ENCODE results near the gene ADAM22.
"Not testable (repeated sequence)": the region's sequence is repeated elsewhere in the genome, so short reads cannot be mapped to it uniquely, and the experiment has no call there.

The ADAM22 gene, protein sequence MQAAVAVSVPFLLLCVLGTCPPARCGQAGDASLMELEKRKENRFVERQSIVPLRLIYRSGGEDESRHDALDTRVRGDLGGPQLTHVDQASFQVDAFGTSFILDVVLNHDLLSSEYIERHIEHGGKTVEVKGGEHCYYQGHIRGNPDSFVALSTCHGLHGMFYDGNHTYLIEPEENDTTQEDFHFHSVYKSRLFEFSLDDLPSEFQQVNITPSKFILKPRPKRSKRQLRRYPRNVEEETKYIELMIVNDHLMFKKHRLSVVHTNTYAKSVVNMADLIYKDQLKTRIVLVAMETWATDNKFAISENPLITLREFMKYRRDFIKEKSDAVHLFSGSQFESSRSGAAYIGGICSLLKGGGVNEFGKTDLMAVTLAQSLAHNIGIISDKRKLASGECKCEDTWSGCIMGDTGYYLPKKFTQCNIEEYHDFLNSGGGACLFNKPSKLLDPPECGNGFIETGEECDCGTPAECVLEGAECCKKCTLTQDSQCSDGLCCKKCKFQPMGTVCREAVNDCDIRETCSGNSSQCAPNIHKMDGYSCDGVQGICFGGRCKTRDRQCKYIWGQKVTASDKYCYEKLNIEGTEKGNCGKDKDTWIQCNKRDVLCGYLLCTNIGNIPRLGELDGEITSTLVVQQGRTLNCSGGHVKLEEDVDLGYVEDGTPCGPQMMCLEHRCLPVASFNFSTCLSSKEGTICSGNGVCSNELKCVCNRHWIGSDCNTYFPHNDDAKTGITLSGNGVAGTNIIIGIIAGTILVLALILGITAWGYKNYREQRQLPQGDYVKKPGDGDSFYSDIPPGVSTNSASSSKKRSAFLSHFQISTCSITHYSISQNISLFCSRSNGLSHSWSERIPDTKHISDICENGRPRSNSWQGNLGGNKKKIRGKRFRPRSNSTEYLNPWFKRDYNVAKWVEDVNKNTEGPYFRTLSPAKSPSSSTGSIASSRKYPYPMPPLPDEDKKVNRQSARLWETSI

DNA sequence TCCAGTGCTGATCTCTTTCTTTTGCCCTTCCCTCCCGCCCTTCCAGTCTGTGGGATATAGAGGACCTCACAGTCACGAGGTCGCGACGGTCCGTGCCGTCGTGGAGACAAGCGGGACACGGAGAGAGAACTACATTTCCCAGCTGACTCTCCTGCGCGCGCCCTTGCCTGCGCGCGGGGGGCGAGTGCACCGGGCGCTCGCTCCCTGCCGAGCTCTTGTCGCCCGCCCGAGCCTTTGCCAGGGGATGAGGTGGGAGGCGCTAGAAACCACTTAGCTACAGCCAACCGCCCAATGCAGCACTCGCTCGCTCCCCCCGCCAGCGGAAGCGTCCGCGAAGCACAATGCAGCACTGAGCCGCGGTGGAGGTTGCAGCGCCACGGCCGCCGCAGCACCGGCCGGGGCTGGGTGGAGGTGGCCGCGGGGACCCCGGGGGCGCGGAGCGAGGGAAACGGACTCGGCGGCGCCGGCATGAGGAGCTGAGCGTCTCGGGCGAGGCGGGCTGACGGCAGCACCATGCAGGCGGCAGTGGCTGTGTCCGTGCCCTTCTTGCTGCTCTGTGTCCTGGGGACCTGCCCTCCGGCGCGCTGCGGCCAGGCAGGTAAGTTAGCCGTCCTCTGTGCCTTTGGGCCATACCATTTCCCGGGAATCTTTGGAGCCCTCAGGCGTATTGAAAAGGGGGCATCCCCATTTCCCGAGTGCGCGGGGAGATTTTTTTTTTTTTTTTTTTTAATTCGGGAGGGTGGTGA is at the start of gene ADAM22:
ADAM22 (plus strand) TSS at position 299 of the 746 bp plus-strand sequence; CDS start at position 514, 215 bp downstream.
- peak; percentile 64 to 97 (median 90) for DNase-seq

DNA sequence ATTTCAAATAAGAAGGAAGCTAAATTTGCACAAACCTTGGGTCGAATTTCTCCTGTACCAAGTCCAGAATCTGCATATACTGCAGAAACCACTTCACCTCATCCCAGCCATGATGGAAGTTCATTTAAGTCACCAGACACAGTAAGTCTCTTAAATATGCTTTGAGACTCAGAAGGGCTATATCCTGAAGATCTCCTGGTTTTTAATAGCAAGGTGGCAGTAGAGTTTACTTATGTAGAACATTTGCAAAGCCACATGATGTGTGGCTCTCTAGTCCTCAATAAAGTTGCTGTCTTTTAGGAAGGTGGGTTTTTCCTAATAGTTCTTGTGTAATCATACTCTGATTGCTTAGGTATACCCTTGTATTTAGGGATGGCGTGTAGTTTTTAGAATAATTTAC is 49.0 kb upstream of the ADAM22 start:
- no peak for DNase-seq

DNA sequence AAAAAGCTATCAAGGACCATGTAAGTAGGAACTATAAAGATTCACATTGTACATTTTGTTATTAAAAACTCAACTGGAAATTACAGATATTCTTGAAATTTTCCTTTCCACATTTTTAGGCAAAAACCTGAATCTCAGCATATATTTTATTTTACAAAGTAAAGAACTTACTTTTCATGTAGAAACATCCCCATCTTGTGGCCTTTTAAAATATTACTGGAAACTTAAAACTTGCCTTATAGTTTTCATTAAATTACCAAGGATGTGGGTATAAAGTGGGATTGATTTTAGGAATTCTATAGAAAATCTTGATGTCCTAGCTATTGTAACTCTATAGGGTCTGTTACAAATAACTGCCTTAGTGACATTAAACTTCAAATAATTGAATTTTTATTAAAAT is 47.2 kb upstream of the ADAM22 start:
- no peak for DNase-seq

DNA sequence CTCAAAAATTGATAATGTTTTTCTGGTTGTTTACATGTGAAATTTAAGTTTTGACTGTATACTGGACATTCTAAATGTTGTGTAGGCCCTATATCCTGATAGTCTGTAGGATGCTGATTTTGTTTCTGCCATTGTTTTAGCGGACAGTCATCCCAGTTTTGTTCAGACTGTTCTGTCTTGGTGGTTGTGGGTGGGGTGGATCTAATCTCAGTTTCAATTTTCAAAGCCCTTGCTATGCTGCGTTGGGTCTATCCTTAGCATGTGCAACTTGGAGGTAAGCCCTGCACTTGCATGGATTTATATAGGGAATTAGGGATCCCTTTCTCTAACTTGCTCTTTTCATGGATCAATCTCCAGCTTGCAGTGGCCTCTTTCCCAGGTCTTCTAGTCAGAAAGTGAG is 38.7 kb upstream of the ADAM22 start:
- no peak for DNase-seq

DNA sequence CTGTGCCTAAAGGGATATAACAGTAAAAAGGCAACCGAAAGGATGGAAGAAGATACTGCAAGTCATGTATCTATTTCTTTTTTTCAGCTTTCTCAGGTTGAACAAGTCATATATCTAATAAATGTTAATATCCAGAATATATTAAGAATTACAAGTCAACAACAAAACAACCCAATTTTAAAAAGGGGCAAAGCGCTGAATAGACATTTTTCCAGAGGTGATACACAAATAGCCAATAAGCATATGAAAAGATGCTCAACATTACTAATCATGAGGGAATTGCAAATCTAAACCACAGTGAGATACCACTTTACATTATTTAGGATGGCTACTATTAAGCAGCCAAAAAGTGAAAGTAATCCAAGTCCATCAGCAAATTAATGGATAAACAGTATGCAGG is 34.8 kb upstream of the ADAM22 start:
- DNase-seq, result no peak

DNA sequence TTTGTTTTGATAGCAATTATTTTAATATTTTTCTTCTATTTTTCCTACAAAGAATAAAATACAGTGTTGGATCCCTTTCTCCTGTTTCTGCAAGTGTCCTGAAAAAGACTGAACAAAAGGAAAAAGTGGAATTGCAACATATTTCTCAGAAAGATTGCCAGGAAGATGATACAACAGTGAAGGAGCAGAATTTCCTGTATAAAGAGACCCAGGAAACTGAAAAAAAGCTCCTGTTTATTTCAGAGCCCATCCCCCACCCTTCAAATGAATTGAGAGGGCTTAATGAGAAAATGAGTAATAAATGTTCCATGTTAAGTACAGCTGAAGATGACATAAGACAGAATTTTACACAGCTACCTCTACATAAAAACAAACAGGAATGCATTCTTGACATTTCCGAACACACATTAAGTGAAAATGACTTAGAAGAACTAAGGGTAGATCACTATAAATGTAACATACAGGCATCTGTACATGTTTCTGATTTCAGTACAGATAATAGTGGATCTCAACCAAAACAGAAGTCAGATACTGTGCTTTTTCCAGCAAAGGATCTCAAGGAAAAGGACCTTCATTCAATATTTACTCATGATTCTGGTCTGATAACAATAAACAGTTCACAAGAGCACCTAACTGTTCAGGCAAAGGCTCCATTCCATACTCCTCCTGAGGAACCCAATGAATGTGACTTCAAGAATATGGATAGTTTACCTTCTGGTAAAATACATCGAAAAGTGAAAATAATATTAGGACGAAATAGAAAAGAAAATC is 26.7 kb upstream of the ADAM22 start:
- not testable (repeated sequence) for DNase-seq

DNA sequence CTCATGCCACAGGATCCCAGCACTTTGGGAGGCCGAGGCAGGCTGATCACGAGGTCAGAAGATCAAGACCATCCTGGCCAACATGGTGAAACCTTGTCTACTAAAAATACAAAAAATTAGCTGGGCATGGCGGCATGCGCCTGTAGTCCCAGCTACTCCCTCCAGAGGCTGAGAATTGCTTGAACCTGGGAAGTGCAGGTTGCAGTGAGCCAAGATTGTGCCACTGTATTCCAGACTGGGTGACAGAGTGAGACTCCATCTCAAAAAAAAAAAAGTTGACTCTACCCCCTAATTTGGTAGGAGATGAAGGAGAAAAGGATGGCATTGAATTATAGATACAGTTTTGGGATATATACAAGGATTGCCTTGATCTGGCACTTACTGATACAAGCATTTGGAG is 25.2 kb upstream of the ADAM22 start:
- not testable (repeated sequence) for DNase-seq

DNA sequence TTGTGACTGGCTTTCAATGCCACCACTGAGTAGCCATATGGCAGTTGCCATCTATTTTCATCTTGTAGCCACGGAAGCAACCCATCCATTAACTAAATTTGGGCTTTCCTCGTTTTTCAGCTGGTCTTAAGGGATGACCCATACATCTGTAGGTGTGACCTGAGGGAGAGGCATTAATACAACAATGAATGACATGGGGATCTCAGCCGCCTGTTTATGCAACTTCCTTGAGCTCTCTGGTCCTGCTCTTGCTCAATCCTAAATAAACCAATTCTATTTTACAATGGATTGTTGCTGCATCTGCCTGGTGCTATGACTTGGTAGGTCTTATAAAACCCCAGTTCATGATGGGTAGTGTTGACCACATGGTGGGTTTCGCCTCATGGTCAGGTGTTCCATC is 21.9 kb upstream of the ADAM22 start:
- no peak for DNase-seq

DNA sequence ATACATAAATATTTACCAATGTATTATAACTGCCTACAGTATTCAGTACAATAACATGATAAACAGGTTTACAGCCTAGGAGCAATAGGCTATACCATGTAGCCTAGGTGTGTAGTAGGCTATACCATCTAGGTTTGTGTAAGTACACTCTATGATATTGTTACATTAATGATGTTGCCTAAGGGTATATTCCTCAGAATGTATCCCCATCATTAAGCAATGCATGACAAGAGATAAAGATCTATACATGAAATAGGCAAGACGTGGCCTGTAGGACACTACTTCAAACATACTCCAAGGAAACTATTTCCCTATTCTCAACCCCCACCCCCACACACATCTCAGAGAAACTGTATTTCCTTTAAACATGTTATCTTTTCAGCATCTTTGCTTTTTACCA is 15.3 kb upstream of the ADAM22 start:
- DNase-seq, result no peak

DNA sequence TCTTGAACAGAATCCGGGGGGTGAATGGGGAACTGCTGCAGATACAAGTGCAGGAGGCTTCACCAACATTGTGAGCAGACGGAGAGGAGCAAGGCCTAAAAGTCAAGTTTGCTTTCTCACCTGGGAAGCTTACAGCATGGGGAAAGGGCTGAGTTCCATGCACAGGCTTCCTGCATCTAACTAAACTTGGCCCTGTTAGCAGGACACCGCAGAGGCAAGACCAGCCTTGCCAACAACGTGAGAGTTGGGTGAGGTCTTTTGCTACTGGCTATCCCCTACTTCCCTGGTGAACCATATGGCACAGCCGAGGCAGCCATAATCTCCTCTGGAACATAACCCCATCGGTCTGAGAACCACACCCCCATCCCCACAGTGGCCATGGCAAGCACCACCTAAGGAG is 14.2 kb upstream of the ADAM22 start:
- no peak for DNase-seq

DNA sequence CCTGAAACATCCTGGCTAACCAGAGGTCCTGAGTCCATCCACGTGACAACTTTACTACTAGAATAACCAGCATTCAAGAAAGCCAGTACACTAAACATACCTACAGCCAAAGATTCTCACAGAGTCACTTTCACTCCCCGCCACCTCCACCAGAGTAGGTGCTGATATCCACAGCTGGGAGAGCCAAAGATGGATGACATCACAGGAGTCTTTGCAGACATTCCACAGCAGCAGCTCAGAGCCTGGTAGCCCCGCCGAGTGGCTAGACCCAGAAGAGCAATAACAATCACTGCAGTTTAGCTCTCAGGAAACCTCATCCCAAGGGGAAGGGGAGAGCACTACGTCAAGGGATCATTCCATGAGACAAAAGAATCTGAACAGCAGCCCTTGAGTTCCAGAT is 13.5 kb upstream of the ADAM22 start:
- DNase-seq, result no peak

DNA sequence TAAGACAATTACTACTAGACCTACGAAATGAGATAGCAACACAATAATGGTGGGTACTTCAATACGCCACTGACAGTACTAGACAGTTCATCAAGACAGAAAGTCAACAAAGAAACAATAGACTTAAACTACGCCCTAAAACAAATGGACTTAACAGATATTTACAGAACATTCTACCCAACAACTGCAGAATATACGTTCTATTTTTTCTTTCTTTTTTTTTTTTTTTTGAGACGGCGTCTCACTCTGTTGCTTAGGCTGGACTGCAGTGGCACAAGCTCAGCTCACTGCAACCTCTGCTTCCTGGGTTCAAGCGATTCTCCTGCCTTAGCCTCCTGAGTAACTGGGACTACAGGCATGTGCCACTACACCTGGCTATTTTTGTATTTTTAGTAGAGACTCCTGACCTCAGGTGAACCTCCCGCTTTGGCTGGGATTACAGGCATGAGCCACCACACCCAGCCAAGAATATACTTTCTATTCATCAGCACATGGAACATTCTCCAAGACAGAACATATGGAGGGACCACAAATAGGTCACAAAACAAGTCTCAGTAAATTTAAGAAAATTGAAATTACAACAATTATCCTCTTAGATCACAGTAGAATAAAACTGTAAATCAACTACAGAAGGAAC is 11.2 kb upstream of the ADAM22 start:
- not testable (repeated sequence) for DNase-seq

DNA sequence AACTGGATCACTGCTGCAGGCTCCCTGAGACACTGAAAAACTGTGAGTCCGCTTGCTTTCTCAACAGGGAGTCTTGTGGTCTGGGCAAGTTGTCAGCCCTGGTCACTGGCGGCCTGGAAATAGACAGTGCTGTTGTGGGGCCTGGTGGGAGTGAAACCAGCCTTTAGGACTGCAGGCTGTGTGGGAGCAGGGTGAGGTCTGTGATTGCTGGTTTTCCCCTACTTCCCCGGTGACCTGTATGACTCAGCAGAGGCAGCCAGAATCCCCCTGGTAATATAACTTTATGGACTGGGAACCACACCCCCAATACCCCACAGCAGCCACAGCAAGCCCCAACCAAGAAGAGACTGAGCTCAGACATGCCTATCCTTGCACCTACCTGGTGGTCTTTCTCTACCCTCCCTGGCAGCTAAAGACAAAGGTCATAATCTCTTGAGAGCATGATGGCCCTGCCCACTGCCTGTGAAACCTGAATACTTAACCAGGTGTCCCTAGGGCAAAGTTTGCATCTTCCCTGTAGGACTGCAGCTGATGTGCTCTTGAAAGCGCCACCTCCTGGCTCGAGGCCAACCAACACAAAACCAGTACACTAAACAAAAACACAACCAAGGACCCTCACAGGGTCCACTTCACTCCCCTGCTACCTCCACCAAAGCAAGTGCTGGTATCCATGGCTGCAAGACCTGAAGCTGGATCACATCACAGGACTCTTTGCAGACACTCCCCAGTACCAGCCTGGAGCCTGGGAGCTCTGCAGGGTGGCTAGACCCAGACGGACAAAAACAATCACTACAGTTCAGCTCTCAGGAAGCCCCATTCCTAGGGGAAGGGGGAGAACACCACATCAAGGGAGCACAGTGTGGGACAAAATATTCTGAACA is 7.2 kb upstream of the ADAM22 start:
- DNase-seq, result peak in 1 of 56 donors; percentile 2

DNA sequence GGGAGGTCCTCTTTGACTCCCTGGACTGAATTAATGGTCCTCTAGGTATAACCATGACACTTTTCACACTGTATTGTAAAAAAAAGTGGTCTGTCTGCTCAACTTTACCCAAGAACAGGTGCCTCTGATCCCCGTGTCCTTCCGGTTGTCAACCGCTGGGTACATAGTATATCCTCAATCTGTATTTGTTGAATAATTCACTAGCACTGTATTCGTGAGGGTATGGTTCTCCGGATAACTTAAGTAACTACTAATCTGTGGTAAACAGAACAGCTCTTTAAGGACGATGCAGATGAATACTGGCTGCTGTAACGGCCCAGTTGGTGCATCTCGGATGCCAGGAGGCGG is 472 bp upstream of the ADAM22 start:
- DNase-seq, result no peak

DNA sequence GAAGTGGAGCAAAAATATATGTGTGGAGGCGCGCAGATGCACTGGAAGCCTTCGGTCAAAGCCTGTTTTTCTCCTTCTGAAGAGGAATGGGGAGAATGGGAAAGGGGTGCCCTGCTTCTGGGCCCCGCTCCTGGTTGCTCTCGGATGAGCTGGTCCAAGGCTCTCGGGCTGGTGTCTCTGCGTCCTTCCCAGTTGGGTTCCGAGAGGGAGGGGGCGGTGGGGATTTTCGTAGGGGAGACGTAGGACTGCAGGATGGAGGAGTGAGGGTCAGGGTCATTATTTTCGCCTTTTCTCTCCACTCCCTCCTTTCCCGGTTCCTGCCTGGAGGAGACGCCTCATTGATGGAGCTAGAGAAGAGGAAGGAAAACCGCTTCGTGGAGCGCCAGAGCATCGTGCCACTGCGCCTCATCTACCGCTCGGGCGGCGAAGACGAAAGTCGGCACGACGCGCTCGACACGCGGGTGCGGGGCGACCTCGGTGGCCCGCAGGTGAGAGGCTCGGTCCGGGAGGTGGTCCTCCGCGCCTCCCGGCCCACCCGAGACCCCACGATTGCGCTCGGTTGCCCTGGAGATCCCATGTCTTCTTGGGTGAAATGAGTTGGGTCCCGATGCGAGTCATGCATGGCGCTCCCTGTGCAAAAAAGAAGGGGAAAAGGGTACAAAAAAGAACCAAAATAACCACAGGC is 790 bp downstream of the ADAM22 start:
- DNase-seq, result peak in 44 of 56 donors; percentile 6 to 60 (median 33)

DNA sequence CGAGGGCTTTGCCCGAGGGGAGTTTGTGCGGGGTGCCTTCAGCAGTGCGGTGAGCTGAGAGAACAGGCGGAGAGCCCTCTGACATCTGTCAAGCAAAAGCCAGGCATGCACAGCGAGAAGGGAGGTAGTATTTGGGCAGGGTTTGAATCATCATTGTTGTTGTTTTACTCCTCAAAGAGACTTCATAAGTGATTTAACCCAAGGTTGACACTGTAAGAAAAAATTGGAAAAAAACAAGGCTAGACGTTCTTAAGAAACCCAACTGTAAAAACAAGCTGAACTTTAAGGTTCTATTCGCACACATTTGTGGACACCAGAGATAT is 1.3 kb downstream of the ADAM22 start:
- DNase-seq, result no peak

DNA sequence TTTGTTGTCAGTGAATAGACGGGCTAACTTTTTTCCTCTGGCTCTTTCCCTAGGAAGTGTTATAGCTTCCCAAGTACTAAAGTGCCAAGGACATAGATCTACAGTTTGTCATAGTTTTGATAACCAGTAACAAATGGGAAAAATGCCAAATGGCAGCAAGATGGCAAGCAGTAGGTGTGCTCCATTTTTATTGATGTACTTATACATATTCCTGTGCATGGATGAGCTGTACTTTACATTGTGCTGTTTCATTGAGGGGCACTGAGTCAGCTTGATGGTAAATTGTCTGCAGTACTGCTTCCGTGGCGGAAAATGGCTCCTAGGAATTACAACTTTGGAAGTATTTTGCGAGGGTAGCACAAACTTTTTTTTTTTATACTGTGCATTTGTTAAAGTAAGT is 7.1 kb downstream of the ADAM22 start:
- no peak for DNase-seq

DNA sequence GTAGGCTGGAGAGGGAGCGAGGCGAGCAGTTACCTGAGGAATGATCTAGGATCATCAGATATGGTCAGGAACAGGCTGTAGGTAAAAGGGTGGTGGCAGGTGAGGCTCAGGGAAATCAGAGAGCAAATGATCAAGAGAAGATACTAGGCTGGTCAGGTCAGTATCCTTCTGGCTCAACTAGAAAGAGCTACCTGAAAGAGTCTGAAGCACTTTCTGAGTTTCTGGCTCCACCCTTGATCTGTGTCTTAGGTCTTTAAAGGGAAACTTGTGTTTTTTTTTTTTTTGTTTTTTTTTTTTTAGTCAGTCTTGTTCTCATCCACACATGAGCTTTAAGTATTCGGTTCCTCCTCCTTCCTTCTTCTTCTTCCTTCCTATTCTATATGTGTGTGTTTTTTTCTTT is 10.5 kb downstream of the ADAM22 start:
- DNase-seq, result no peak

DNA sequence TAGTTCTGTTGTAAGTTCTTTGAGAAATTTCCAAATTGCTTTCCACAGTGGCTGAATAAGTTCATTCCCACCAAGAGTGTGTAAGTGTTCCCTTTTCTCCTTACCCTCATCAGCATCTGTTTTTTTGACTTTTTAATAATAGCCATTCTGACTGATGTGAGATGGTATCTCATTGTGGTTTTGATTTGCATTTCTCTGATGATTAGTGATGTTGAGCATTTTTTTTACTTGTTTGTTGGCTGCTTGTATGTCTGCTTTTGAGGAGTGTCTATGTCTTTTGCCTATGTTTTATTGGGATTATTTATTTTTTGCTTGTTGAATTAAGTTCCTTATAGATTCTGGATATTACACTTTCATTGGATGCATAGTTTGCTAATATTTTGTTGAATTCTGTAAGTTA is 11.9 kb downstream of the ADAM22 start:
- DNase-seq, result not testable (repeated sequence)

All from amygdala (tissue), 56 donors.